ENCODE results near the gene ZC3H12D.

DNA sequence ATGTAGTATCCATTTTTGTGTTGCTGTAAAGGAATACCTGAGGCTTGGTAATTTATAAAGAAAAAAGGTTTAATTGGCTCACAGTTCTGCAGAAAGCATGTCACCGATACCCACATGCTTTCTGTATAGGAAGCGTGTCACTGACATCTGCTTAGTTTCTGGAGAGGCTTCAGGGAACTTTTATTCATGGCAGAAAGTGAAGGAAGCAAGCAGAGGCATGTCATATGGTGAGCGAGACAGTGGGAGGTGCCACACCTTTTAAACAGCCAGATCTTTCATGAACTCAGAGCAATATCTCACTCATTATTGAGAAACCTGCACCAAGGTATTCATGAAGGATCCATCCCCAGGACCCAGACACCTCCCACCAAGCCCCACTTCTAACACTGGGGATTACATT is 81.3 kb downstream of the ZC3H12D start:
- no peak for TF ChIP-seq POLR2A (IDR thresholded peaks at IDR 0.05)
- TF ChIP-seq, protein P1, sequence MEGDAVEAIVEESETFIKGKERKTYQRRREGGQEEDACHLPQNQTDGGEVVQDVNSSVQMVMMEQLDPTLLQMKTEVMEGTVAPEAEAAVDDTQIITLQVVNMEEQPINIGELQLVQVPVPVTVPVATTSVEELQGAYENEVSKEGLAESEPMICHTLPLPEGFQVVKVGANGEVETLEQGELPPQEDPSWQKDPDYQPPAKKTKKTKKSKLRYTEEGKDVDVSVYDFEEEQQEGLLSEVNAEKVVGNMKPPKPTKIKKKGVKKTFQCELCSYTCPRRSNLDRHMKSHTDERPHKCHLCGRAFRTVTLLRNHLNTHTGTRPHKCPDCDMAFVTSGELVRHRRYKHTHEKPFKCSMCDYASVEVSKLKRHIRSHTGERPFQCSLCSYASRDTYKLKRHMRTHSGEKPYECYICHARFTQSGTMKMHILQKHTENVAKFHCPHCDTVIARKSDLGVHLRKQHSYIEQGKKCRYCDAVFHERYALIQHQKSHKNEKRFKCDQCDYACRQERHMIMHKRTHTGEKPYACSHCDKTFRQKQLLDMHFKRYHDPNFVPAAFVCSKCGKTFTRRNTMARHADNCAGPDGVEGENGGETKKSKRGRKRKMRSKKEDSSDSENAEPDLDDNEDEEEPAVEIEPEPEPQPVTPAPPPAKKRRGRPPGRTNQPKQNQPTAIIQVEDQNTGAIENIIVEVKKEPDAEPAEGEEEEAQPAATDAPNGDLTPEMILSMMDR (IDR thresholded peaks at IDR 0.05): no peak
- no peak for TF ChIP-seq EP300 (IDR thresholded peaks at IDR 0.05)
